Measurements from ENCODE around the gene FABP1.

FABP1 gene

DNA sequence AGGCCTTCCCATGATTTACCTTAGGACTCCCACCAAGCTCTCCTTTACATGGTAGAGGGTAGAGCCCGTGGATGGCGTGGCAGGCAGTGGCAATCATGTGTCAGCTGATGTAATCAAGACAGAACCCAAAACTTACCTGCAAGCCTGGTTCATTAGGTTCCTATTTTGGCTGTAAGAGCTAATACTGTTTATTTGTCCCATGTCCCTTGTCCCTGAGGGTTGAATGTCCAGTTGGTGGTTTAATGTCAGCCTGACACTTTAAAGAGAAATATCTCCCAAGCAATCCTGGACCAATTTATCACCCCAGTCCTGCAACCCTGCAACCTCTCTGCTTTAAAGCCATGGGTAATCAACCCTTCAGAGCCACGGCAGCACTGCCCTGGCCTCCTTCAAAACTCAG lies 6.0 kb upstream of the FABP1 start:
- DNase-seq: no peak

DNA sequence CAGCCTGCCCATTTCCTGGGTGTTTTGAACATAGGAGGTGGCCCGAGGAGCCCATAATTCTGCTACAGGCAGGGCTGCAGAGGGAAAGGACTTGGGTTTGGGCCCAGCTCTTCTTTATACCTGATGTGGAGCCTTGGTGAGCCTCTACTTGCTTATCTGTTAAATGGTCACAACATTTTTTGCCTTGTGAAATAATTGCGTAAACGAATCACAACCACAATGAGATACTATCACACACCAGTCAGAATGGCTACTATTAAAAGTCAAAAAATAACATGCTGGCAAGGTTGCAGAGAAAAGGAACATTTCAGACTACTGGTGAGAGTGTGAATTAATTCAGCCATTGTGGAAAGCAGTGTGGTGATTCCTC lies 4.1 kb upstream of the FABP1 start:
- DNase-seq: peak; percentile 5

DNA sequence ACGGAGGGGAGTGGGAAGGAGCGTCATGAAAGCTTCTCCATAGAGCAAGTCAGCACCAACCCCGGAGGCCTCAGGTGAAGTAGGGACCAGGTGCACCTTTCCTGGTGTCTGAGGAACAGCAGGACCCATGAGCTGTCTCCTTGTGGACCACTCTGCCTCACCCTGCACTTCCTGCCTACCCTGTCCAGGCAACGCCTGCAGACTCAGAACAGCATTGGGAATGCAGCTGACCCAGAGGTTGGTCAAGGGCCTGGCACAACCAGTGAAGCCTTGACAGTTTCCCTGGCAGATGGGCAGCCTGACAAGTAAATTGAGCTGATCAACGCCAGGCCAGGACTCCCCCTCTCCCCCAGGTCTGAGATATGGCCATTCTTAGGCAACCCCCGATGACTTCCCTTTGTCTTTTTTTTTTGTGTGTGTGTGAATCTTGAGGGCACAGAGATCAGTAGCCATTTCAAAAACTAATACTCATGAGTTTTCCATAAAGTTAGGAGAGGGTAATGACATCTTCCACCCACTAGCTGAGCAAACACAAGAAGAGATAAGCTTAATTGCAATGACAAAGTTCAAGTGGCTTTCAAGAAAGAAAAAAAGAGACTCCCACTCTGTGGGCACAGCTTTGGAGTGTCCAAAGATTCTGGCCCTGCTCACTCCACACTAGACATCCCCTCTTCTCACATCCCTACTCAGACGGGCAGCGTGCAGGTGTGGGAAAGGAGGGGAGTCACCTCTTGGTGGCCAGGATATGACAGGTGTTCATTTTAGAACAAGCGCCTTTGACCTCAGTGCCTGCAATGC lies 3.5 kb upstream of the FABP1 start:
- no peak for DNase-seq

DNA sequence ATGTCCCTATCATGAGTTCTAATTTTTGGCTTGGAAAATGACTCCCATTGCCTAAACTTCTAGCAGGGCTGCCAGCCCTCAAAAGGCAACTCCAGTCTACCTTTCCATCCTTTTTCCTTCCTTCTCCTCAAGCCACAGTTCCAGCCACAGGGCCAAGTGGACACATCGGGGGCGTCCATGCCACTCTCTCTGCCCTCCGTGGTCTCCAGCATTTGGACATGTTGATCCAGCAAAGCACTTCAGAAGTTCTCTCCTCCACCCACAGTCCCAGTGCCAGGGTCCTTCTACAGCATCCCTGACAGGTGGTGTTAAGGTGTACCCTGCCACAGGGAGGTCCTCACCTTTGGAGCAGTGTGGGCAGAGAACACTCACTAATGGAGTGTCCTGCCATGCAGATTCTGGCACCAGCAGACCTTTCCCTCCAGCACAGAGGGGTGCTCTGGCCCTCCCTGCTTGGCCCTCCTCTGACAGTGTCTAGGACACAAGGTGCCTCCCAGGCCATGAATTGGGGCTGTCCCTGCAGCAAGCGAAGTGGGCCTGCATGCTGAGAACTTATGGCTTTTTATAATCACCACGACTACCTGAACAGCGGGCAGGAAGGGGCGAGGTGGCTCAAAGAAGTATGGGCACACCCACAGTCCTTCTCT lies 1.6 kb upstream of the FABP1 start:
- DNase-seq: no peak

DNA sequence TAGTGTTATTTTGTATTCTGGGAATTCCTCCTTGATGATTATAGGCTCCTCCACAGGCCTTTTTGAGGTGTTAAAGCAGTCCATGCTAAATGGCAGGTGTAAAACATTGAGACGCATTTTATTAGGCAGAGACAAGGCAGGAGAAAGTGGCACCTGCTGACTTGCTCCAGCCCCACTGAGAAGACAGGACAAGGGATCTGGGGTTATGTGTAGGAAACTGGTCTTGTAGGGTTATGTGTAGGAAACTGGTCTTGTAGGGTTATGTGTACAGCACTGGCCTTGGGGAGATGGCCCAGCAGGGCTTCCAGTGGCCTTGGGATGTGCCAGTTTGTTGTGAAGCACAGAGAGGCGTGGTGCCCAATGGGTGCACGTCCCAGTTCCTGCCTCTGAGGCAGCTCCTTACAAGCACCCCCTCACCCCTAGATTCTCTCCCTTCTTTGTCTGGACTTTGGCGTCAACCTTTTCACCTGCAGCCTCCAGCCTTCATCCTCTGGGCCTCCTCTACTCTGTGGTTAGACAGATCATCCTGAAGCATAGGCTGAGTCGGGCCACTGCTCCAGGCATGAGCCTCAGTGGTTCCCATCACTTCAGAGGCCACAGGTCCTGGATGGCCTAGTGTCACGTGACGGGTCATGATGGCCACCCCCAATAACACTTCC lies 921 bp upstream of the FABP1 start:
- DNase-seq: no peak

DNA sequence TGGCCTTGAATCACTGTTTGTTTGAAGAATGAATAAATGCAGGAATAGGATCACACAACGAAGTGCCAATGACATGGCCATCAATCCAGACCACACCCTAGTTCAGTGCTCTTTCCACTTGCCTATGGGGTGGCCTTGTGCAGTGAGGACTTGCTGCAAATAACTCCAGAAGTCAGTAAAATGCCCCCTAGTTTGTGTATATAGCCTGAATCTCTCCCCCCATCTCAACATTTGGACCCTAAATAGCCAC lies 299 bp downstream of the FABP1 start:
- no peak for DNase-seq

DNA sequence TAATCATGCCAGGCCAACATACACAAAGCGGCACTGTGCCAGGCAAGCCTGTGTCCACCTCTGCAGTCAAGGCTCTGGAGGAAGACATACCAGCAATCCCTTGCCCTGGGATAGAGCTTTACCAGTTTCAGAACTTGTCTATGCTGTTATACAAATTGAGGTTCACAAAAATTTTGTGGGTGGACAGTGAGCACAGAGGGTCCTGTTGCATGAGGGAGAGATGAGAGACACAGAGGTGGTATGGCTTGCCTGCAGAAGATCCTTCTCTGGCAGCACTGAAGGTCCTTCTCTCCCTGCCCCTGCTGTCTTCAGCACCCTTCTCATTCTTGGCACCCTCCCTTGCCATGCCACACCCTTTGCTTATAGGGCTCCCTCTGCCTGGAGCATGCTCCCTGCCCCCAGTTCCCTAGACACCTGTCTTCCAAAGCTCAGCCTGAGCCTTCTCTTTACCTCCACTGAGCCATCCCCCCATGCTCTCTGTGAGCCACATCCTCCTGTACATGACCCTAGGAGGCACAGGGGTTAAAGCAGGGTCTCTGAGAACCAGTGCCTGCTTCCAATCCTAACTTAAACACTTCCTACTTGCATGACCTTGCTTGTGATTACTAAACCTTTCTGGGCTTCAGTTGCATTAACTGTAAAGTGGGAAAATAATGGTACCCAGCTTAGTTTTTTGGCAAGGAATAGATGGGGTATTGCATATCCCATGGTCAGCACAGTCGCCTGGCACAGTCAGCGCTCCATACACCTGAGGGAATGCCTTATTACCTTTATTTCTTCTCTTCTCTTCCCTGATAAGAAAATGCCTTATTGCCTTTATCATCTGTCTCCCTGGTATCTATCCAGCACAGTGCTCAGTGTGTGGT lies 857 bp downstream of the FABP1 start:
- no peak for DNase-seq

DNA sequence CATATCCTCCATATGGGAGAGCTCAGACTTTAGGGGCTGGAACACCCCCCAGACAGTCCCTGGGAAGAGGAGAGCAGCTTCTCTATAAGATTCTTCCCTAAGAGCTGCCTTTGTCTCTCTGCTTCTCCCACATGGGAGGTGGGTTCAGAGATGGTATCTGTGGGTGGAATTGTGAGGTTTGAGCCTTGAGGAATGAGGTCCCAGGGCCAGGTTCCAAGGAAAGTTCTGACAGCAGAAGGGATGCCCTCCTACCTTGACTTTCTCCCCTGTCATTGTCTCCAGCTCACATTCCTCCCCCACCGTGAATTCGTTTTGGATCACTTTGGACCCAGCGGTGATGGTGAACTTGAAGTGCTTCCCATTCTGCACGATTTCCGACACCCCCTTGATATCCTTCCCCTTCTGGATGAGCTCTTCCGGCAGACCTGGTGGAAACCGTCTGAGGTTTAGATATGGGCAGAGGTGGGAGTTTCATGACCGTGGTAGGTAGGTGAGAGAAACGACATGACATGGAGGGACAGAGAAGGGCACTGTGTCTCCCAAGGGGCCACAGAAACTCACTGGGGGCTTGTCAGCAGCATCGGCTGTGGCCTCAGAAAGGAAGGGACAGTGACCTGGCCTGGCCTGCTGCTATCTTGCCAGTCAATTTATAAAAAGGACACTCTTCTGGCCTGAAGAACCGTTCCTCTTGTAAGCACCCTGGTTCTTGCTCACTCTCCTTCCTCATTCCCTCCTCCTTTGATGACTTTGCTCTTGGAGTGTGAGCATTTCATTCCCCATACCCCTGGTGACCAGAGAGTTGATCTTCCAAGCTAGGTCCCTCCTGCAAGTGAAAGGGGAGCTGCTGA lies 1.7 kb downstream of the FABP1 start:
- no peak for DNase-seq

DNA sequence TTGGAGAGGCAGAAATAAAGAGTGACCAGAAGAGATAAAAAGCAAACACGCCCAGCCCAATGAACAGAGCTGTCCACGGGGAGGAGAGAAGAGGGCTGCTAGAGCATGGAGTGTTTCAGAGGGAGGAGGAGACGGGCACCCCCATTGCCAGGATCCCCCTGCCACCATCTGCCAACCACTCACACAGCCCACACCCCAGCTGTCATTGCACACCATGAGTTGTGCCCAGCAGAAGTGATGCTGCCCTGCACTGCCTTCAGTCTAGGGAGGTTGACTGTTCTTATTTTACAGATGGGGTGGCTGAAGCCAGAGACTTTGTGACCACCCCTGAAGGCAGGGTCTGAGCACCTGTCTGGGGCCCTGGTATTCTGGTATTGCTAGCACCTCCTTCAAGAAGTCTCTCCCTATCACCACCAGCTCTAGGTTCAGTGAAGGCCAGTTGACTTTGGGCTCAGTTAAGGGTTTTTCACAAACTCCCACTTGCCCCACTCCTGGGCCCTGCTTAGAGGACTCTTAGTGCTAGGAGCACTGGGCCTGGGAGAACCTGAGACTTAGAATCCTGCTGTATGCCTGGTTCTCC lies 2.4 kb downstream of the FABP1 start:
- no peak for DNase-seq

DNA sequence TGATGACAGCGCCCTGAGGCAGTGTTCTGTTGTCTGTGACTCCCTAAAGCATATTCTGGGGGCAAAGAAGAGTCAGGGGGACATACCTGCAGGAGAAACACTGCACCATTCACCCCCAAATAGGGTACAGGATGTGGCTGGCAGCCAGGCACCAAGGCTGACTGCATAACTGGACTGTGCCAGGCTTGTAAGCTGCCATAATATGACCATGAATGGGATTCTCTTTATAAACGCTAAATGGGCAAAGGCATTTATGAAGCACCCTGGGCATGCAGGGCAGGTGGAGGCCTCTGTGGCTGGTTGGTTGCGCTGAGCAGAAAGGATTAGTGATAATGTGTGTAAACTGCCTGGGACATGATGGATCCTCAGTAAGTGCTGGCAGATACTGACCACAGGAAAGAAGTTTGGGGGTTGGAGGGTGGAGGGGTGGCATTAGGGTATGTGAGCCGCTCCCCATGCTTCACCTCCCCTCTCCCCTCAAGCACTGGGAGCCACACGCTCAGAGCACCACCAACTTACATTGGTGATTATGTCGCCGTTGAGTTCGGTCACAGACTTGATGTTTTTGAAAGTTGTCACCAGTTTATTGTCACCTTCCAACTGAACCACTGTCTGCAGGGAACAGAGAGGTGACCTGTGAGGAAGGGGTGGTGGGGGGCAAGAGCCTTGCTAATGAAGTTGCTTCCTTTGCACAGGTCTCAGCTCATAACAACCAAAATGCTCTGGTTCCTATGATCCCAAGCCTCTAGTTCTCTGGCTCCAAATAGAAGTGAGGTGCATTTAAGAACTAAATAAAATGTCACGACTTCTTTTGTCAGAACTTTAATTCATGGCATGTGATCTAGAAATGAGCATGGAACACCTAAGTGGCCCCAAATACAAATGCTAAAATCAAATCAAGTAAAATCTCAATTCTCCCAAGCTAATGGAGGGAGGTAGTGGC lies 3.6 kb downstream of the FABP1 start:
- DNase-seq: no peak

DNA sequence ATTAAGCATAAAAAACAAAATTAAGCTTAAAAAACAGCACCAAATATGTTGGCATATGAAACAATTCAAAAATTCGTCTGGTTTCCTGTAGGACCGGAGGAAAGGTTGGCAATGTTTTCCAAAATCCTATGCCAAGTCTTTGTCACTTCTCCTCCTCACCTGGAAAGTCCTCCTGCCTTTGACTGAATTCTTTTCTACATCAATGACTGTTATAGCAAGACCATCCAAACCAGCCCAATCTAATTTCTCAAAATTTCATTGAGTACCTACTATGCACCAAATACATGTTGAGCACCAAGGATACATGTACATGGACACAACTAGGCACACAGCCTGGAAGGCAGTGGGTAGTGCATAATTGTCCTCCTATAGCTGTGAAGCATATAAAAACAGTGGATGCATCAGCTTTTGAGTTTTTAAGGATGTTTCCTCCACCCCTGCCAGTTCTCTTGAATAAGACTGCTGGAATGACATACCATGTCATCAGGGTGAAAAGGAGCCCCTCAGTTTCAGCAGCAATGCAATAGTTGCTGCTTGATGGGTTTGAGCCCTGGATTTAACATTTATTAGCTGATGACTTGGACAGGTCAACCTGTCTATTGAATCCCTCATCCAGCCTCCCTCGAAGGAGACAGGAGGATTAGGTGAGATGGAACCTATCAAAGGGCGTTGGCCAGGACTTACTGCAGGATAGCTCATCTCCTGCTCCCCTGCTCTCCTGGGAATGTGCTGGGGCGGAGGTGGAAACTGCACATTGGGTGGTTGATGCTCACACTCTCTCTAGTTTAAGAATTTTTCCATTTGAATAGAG lies 4.5 kb downstream of the FABP1 start:
- no peak for DNase-seq

DNA sequence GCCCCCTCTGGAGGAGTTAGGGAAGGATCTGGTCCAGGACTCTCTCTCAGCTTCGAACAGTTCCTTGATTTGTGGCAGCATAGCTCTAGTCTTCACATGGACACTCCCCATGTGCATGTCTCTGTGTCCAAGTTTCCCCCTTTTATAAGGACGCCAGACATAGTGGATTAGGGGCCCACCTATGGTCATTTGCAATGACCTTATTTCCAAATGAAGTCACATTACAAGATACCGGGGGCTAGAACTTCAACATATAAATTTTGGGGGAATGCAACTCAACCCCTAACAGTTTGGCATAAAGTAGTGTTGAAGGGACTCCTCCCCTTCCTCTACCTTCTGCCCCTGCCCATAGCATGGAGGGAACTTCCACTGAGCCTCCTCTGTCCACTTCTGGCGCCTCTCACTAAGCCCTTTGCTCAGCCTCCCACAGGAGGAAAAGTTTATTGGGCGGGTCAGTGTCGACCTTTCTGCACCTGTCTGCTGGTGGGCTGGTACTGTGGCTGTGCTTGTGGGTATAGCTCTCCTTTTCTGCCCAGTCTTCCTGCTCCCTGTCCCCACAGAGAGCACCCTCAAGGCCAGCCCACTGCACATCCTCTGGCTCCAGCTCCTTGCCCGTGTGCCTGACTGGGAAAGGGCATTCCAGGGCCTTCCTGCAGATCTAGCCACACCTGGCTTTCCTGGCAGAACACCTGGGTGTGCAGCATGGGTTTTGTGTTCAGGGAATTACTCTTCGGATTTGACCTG lies 5.5 kb downstream of the FABP1 start:
- DNase-seq: no peak

DNA sequence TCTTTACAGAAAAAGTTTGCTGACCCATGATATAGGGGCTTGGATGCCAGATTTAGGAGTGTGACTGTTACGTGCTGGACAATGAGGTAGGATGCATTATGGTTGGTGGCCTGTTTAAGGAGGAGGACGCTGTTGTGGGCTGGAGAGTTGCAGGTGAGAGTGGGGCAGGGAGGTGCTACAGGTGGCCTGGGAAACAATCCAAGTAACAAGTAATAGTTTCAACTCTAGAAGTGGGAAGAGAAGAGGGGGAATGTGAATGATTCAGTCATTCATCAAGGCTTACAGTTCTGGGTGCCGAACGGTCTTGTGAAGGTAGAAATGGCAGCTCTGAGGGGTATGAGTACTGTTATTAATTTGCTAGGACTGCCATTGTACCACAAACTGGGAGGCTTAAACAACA lies 6.2 kb downstream of the FABP1 start:
- no peak for DNase-seq

DNA sequence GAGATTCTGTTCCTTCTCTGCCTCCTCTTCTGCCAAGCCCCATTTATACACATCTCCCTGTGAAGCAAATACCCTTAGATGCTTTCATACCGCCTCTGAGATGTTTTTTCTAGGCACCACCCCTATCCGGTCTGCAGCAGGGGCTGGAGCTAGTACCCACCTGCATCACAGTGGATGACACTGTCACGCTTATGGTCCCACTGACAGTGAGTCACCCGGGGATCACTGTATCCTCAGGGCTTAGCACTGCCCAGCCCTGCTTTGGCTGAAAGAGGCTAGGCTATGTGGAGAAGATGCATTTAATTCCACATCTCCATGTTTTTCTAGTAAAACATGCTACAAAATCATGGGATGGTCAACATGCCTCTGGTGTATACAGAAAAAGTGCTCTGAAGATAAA lies 9.9 kb downstream of the FABP1 start:
- DNase-seq: no peak

DNA sequence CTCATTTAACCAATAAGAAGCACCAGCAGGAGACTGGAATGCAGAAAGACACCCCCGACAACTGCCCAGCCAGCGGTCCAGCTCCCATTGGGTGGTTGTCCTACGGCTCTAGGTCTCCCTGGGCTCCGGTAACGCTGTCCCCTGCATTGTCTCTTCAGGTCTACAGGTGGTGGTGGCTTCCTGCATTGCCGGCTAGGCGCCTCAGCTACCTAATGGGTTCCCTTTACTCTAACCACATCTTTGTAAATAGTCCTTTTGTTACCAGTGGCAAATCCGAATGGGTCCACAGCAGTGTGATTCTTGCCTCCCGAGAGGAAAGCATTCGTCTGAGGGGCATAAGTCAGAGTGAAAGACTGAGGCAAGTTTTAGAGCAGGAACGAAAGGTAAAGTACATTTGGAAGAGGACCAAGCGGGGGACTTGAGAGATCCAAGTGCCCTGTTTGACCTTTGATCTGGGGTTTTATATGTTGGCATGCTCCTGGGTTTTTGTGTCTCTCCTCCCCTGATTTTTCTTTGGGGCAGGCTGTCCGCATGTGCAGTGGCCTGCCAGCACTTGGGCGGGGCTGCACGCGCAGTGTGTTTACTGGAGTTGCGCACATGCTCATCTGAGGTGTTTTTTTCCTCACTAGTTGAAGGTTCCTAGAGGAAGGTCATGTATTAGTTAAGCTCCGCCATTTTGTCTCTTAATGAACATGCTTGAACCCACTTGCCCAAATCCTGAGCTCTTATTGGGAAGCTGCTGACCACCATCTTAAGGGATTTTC lies 11.0 kb downstream of the FABP1 start:
- DNase-seq: no peak

DNA sequence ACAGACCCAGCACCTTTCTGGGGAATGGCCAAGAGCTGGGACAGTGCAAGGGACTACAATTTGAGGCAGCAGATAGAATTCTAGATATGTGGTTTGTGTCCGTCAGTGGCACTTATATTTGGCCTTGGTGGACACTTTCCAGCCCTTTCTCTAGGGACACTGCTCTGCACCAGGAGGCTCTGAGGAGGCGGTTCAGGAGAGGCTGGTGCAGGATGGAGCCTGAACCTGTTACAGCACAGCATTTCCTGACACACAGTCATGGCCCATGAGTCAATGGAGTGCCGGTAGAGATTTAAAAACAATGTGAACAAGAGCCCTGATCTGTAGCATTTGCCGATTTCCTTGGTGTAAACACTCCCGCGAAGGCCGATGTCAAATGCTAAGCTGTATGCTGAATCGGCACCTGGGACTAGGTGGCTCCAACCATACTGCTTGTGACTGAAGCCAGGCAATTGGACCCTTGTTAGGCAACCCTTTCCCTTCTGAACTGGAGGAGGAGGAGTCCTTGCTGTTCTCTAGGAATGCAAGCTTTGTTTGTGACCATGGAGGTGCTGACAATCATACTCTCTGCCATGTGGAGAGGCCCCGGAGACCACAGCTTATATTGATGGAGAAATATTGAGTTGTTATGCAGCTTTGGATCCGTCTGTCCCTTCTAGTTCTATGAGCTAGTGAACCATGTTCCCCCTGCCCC lies 11.9 kb downstream of the FABP1 start:
- DNase-seq: no peak

DNA sequence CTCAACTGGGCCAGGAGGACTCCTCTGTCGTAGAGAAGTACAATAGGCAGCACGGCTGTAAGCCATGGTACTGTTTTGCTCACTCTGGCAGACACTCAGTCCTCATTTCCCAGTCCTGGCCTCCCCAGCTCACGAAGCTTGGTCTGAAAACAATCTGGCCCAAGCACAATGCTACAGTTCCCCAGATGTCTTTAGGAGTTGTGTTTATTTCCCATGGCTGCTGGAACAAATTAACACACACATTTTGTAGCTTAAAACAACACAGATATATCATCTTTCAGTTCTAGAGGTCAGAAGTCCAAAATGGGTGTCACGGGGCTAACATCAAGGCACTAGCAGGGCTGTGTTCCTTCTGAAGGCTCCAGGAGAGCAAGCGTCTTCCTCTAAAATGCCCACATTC lies 13.0 kb downstream of the FABP1 start:
- DNase-seq: no peak

DNA sequence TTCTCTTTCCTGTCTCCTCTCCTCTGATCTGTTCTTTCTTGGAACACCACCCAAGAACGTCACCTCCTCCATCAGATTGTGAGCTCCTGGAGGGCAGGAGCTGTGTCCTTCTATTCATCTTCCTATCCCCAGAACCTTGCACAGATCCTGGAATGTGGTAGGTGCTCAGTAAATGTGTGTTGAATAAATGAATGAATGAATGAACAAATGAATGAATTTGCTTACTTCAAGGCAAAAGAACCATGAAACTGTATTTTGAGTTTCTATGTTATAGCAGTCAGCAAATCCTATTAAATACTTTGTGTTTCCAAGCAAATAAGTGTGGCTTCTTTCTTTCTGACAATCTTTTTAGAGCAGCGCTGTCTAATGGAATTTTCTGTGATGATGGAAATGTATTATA lies 14.8 kb downstream of the FABP1 start:
- no peak for DNase-seq
